Neural crest cell (in vitro differentiated cells): Measurements from ENCODE around the gene ZNF133. TPM values are rescaled to one million over a fixed set of nuclear protein-coding genes. Genes with fewer than 3 reads are reported as not detected.
"Not testable (repeated sequence)": the region's sequence is repeated elsewhere in the genome, so short reads cannot be mapped to it uniquely, and the experiment has no call there.

Source experiments
- DNase-seq: peaks from one replicate; pipeline ENCODE4 v3.0.0; 2021; ENCODE audit warnings: low read depth, mixed read lengths, low spot score
- H3K27ac Mint-ChIP-seq: one replicate; pipeline ENCODE4 v1.8.0; 2021; ENCODE audit warnings: mild to moderate bottlenecking, mixed read lengths; ENCODE audit not compliant: unreplicated experiment
- H3K27me3 Mint-ChIP-seq: 2 replicates; pipeline ENCODE4 v1.8.0; 2021; ENCODE audit warnings: low read depth, mild to moderate bottlenecking, mixed read lengths
- H3K36me3 Mint-ChIP-seq: 2 replicates; pipeline ENCODE4 v1.8.0; 2021; ENCODE audit warnings: low read depth, mild to moderate bottlenecking, mixed read lengths
- H3K4me1 Mint-ChIP-seq: 2 replicates; pipeline ENCODE4 v1.8.0; 2021; ENCODE audit warnings: mixed read lengths
- H3K4me3 Mint-ChIP-seq: one replicate; pipeline ENCODE4 v1.8.0; 2021; ENCODE audit warnings: mild to moderate bottlenecking, mixed read lengths
- H3K9me3 Mint-ChIP-seq: 2 replicates; pipeline ENCODE4 v1.8.0; 2021; ENCODE audit warnings: mixed read lengths
- CTCF ChIP-seq: fragments of 200-600 bp; sonication (generic); conservative IDR thresholded peaks from 2 replicates; pipeline ENCODE4 v1.5.0; 2021; ENCODE audit warnings: antibody characterized with exemption, mild to moderate bottlenecking
- total RNA-seq: library from RNA; stranded (reverse); gene quantifications from 2 replicates; pipeline ENCODE4 v1.2.1, GENCODE V29; 2021

ZNF133 gene
- total RNA-seq, 1 donor from 2014 or later = 12.6 TPM

GRCh38 chr20:18324596-18325089 is 36.3 kb downstream of the ZNF133 start:
- Mint-ChIP-seq H3K9me3 (peaks cover 8% of the 10 kb centered on the region), H3K36me3 (peaks cover 2% of the 10 kb centered on the region), H3K4me3 (no peak overlapping the region), H3K4me1 (no peaks in the 10 kb centered on the region), H3K27me3 (no peaks in the 10 kb centered on the region), H3K27ac (no peak overlapping the region)
- TF ChIP-seq CTCF = no peak
- no peak for DNase-seq

- peaks cover 12% of the 10 kb centered on the region for H3K36me3 Mint-ChIP-seq
- DNase-seq = no peak
- peaks cover 18% of the 10 kb centered on the region for H3K9me3 Mint-ChIP-seq
- no peak overlapping the region for H3K27ac Mint-ChIP-seq
- no peaks in the 10 kb centered on the region for H3K4me1 Mint-ChIP-seq
- no peak for TF ChIP-seq CTCF
- no peaks in the 10 kb centered on the region for H3K27me3 Mint-ChIP-seq
- no peak overlapping the region for H3K4me3 Mint-ChIP-seq
Observed at GRCh38 chr20:18326990-18327389, 38.7 kb downstream of the ZNF133 start.

- Mint-ChIP-seq H3K4me3 (no peak overlapping the region), H3K9me3 (peaks cover 24% of the 10 kb centered on the region), H3K36me3 (peaks cover 19% of the 10 kb centered on the region), H3K4me1 (no peaks in the 10 kb centered on the region), H3K27me3 (peaks cover 3% of the 10 kb centered on the region), H3K27ac (no peak overlapping the region)
- no peak for DNase-seq
- TF ChIP-seq CTCF = no peak
Observed at GRCh38 chr20:18331694-18332093, 43.4 kb downstream of the ZNF133 start.

- not testable (repeated sequence) for H3K36me3 Mint-ChIP-seq, H3K4me1 Mint-ChIP-seq, H3K27me3 Mint-ChIP-seq, DNase-seq, H3K9me3 Mint-ChIP-seq, H3K4me3 Mint-ChIP-seq, H3K27ac Mint-ChIP-seq
Observed at GRCh38 chr20:18349749-18350148, 61.4 kb downstream of the ZNF133 start.

GRCh38 chr20:18359854-18360253 is 71.5 kb downstream of the ZNF133 start:
- H3K9me3 Mint-ChIP-seq = peaks cover 2% of the 10 kb centered on the region
- no peak overlapping the region for H3K27ac Mint-ChIP-seq
- DNase-seq = no peak
- H3K27me3 Mint-ChIP-seq = peaks cover 1% of the 10 kb centered on the region
- no peaks in the 10 kb centered on the region for H3K36me3 Mint-ChIP-seq
- H3K4me1 Mint-ChIP-seq = no peaks in the 10 kb centered on the region
- no peak overlapping the region for H3K4me3 Mint-ChIP-seq
- no peak for TF ChIP-seq CTCF

- no peak overlapping the region for H3K27ac Mint-ChIP-seq
- TF ChIP-seq CTCF = no peak
- no peaks in the 10 kb centered on the region for H3K36me3 Mint-ChIP-seq
- H3K4me3 Mint-ChIP-seq = no peak overlapping the region
- no peaks in the 10 kb centered on the region for H3K27me3 Mint-ChIP-seq
- H3K4me1 Mint-ChIP-seq = no peaks in the 10 kb centered on the region
- DNase-seq = no peak
- no peaks in the 10 kb centered on the region for H3K9me3 Mint-ChIP-seq
Observed at GRCh38 chr20:18360635-18361034, 72.3 kb downstream of the ZNF133 start.
